PC-9 (cell line): Measurements from ENCODE around the gene MRPL27. TPM values are rescaled to one million over a fixed set of nuclear protein-coding genes. Genes with fewer than 3 reads are reported as not detected.

Experiments used
- BruUV-seq: library from RNA; stranded (reverse); fragments of 400-500 nt; replicated peaks from 2 replicates; lab custom pipeline; 2021; lab: Mats Ljungman, UMichigan
- CTCF ChIA-PET: fragments of 300-600 bp; sonication (Branson Sonifier 250); formaldehyde crosslinking; loops from one replicate; lab custom pipeline; 2022; ENCODE audit warnings: antibody characterized with exemption; lab: Charles Lee
- POLR2A ChIA-PET: fragments of 300-600 bp; sonication (Branson Sonifier 250); formaldehyde crosslinking; loops from one replicate; lab custom pipeline; 2022; ENCODE audit warnings: antibody characterized with exemption; ENCODE audit not compliant: unreplicated experiment; lab: Charles Lee
- DNase-seq, 2 experiments: peaks; one replicate each; pipeline versions ENCODE4 v3.0.0 to v3.0.0-alpha.2; 2015 to 2022; ENCODE audit warnings: mixed read lengths in 1 of 2
- H2AFZ ChIP-seq: fragments of 200-600 bp; sonication (generic); 2 replicates; pipeline ENCODE4 v1.8.1; 2017; ENCODE audit warnings: antibody characterized with exemption
- H3F3A ChIP-seq: fragments of 200-600 bp; sonication (generic); 2 replicates; pipeline ENCODE4 v1.8.1; 2017; ENCODE audit warnings: antibody characterized with exemption, mild to moderate bottlenecking, low read depth; ENCODE audit not compliant: insufficient read depth
- H3K27ac ChIP-seq: fragments of 200-600 bp; sonication (generic); 2 replicates; pipeline ENCODE4 v1.6.1; 2016; ENCODE audit warnings: mixed run types
- H3K27me3 ChIP-seq: fragments of 200-600 bp; sonication (generic); 2 replicates; pipeline ENCODE4 v1.6.1; 2016; ENCODE audit warnings: low read depth, mixed run types; ENCODE audit not compliant: insufficient read depth
- H3K36me3 ChIP-seq: fragments of 200-600 bp; sonication (generic); 2 replicates; pipeline ENCODE4 v1.6.1; 2016; ENCODE audit warnings: low read depth, mixed run types
- H3K4me1 ChIP-seq: fragments of 200-600 bp; sonication (generic); replicated peaks from 2 replicates; pipeline ENCODE4 v1.6.1; 2016; ENCODE audit warnings: mixed run types; ENCODE audit not compliant: insufficient read depth
- H3K4me2 ChIP-seq: fragments of 200-600 bp; sonication (generic); 2 replicates; pipeline ENCODE4 v1.6.1; 2017; ENCODE audit warnings: mixed run types
- H3K4me3 ChIP-seq: fragments of 200-600 bp; sonication (generic); 2 replicates; pipeline ENCODE4 v1.6.1; 2016; ENCODE audit warnings: mixed run types
- H3K79me2 ChIP-seq: fragments of 200-600 bp; sonication (generic); 2 replicates; pipeline ENCODE4 v1.6.1; 2017; ENCODE audit warnings: low read depth, mixed run types
- H3K9me2 ChIP-seq: fragments of 200-600 bp; sonication (generic); 2 replicates; pipeline ENCODE4 v1.8.1; 2017; ENCODE audit warnings: mild to moderate bottlenecking; ENCODE audit not compliant: insufficient read depth
- H3K9me3 ChIP-seq: fragments of 200-600 bp; sonication (generic); 2 replicates; pipeline ENCODE4 v1.8.1; 2016; ENCODE audit warnings: low read depth; ENCODE audit not compliant: insufficient read depth
- H4K20me1 ChIP-seq: fragments of 200-600 bp; sonication (generic); 2 replicates; pipeline ENCODE4 v1.8.1; 2017; ENCODE audit not compliant: insufficient read depth
- CTCF ChIP-seq: fragments of 200-600 bp; sonication (generic); conservative IDR thresholded peaks from 2 replicates; pipeline ENCODE4 v1.6.1; 2017; ENCODE audit warnings: mixed run types, antibody characterized with exemption, mild to moderate bottlenecking, moderate library complexity
- EZH2 ChIP-seq: fragments of 200-600 bp; sonication (generic); IDR thresholded peaks from 2 replicates; pipeline ENCODE4 v1.8.0; 2017; ENCODE audit warnings: antibody characterized with exemption, low read depth
- intact Hi-C: fragments of 100-400 bp; cut with micrococcal nuclease; formaldehyde crosslinking; loops from one replicate; pipeline ENCODE4 v1.10.0; 2022; ENCODE audit not compliant: unreplicated experiment
- total RNA-seq: library from RNA; stranded (reverse); gene quantifications from 2 replicates; pipeline ENCODE4 v1.2.3, GENCODE V29; 2021

Gene MRPL27
- total RNA-seq, 1 experiment from 2014 or later = 48.3 TPM

GRCh38 chr17:50386510-50386909 is 13.5 kb upstream of the MRPL27 start:
- ChIA-PET CTCF (no interaction called here), POLR2A (interaction anchor here (0.6 kb wide), 1 partner anchor 688 kb away, joined by 5 read pairs; no protein-coding TSS in a partner anchor)
- no TSS peak for BruUV-seq

GRCh38 chr17:50382931-50383330 is 9.9 kb upstream of the MRPL27 start:
- Histone ChIP-seq H3K27ac (no peak overlapping the region), H3K9me3 (no peaks in the 10 kb centered on the region), H3K27me3 (no peaks in the 10 kb centered on the region), H4K20me1 (peaks cover 11% of the 10 kb centered on the region; the same call in 1 of the 2 replicates), H3K79me2 (peaks cover 11% of the 10 kb centered on the region; the same call in 1 of the 2 replicates), H3K4me3 (no peak overlapping the region), H3K9me2 (no peaks in the 10 kb centered on the region), H3K4me1 (no peaks in the 10 kb centered on the region), H3K4me2 (no peak overlapping the region), H2AFZ (no peak overlapping the region), H3F3A (peaks cover 68% of the 10 kb centered on the region), H3K36me3 (peaks cover 50% of the 10 kb centered on the region)
- TF ChIP-seq EZH2 (no peak), CTCF (no peak)
- ChIA-PET CTCF (no interaction called here), POLR2A (no interaction called here)
- intact Hi-C loops = no loop called here
- no TSS peak for BruUV-seq
- DNase-seq = no peak

More at GRCh38 chr17:50386510-50386909, 13.5 kb upstream of the MRPL27 start:
- Histone ChIP-seq H3K27me3 (no peaks in the 10 kb centered on the region), H3K36me3 (peaks cover 76% of the 10 kb centered on the region), H3K4me3 (no peak overlapping the region), H3K79me2 (peaks cover 41% of the 10 kb centered on the region), H3K9me2 (no peaks in the 10 kb centered on the region), H3F3A (peaks cover 65% of the 10 kb centered on the region), H3K27ac (no peak overlapping the region), H2AFZ (no peak overlapping the region), H3K4me1 (peaks cover 14% of the 10 kb centered on the region), H3K9me3 (no peaks in the 10 kb centered on the region), H3K4me2 (no peak overlapping the region), H4K20me1 (peaks cover 40% of the 10 kb centered on the region)
- TF ChIP-seq CTCF (no peak), EZH2 (no peak)
- DNase-seq = no peak
- intact Hi-C loops = no loop called here

GRCh38 chr17:50381920-50382319 is 8.9 kb upstream of the MRPL27 start:
- Histone ChIP-seq H3K4me3 (no peak overlapping the region), H3K4me1 (no peaks in the 10 kb centered on the region), H3K4me2 (no peak overlapping the region), H2AFZ (no peak overlapping the region), H3K9me2 (no peaks in the 10 kb centered on the region), H3K36me3 (peaks cover 41% of the 10 kb centered on the region; the same call in 1 of the 2 replicates), H3K27me3 (no peaks in the 10 kb centered on the region), H4K20me1 (peaks cover 8% of the 10 kb centered on the region; the same call in 1 of the 2 replicates), H3K27ac (no peak overlapping the region), H3K79me2 (0 out of 2 replicates have a peak, but pooled peaks cover 4% of the 10 kb centered on the region), H3K9me3 (no peaks in the 10 kb centered on the region), H3F3A (peaks cover 66% of the 10 kb centered on the region)
- TF ChIP-seq CTCF = no peak
- TF ChIP-seq EZH2 = no peak
- intact Hi-C loops = no loop called here
- ChIA-PET CTCF (interaction anchor here (0.6 kb wide), 1 partner anchor 194 kb away, joined by 3 read pairs; no protein-coding TSS in a partner anchor), POLR2A (interaction anchor here (0.7 kb wide), 1 partner anchor 42 kb away, joined by 3 read pairs; no protein-coding TSS in a partner anchor)
- no peak for DNase-seq
- no TSS peak for BruUV-seq
